SK-N-SH (cell line): ENCODE data around the gene FAM117B. TPM values are rescaled to one million over a fixed set of nuclear protein-coding genes. Genes with fewer than 3 reads are reported as not detected.

Source experiments
- CTCF ChIA-PET: fragments of 300-600, 350-600 bp; formaldehyde crosslinking; extraction: SDS; loops from one replicate; lab custom pipeline; 2021; lab: Yijun Ruan, JAX
- POLR2A ChIA-PET: fragments of 350-600 bp; sonication (Branson Sonifier 250); formaldehyde crosslinking; extraction: SDS; loops from one replicate; lab custom pipeline; 2020; ENCODE audit warnings: antibody characterized with exemption, inconsistent platforms; lab: Yijun Ruan, JAX
- DNase-seq: peaks from one replicate; pipeline ENCODE4 v3.0.0; 2012
- H2AFZ ChIP-seq: fragments of 200-600 bp; sonication (generic); 2 replicates; pipeline ENCODE4 v1.8.1; 2016; ENCODE audit warnings: antibody characterized with exemption, mild to moderate bottlenecking, low read depth
- H3F3A ChIP-seq: fragments of 200-600 bp; sonication (generic); replicated peaks from 2 replicates; pipeline ENCODE3; 2016; ENCODE audit warnings: antibody characterized with exemption, mild to moderate bottlenecking; ENCODE audit not compliant: insufficient read depth
- H3K27ac ChIP-seq, 2 experiments: fragments of 200-500 bp in 1 of 2; fragments of 200-600 bp in 1 of 2; sonication (Bioruptor generic) in 1 of 2; sonication (generic), shearing (Covaris generic) in 1 of 2; 2 replicates each; pipeline versions ENCODE4 v1.5.1 to v1.6.1; 2014 to 2016; ENCODE audit warnings: low read depth in 2 of 2, inconsistent platforms in 1 of 2, low read length in 1 of 2, mild to moderate bottlenecking in 1 of 2, mixed read lengths in 1 of 2
- H3K27me3 ChIP-seq: fragments of 200-600 bp; sonication (generic), shearing (Covaris generic); 2 replicates; pipeline ENCODE4 v1.6.1; 2016; ENCODE audit warnings: mixed run types; ENCODE audit not compliant: insufficient read depth
- H3K36me3 ChIP-seq, 2 experiments: fragments of 200-500 bp in 1 of 2; fragments of 200-600 bp in 1 of 2; sonication (Bioruptor generic) in 1 of 2; sonication (generic) in 1 of 2; replicated peaks in 1 of 2; 2 replicates each; pipeline versions ENCODE3 to v1.5.1; 2014 to 2016; ENCODE audit warnings: low read length in 1 of 2, mild to moderate bottlenecking in 1 of 2; ENCODE audit not compliant: insufficient read depth in 2 of 2, control insufficient read depth in 1 of 2
- H3K4me1 ChIP-seq, 2 experiments: fragments of 200-500 bp in 1 of 2; fragments of 200-600 bp in 1 of 2; sonication (Bioruptor generic) in 1 of 2; sonication (generic), shearing (Covaris generic) in 1 of 2; 2 replicates each; pipeline versions ENCODE4 v1.5.1 to v1.6.1; 2014 to 2016; ENCODE audit warnings: low read depth in 1 of 2, low read length in 1 of 2, mixed run types in 1 of 2; ENCODE audit not compliant: insufficient read depth in 2 of 2, control insufficient read depth in 1 of 2
- H3K4me2 ChIP-seq: fragments of 200-600 bp; sonication (generic), shearing (Covaris generic); 2 replicates; pipeline ENCODE4 v1.6.1; 2017; ENCODE audit warnings: mixed run types
- H3K4me3 ChIP-seq, 2 experiments: fragments of 200-500 bp in 1 of 2; fragments of 200-600 bp in 1 of 2; sonication (Bioruptor generic) in 1 of 2; sonication (generic), shearing (Covaris generic) in 1 of 2; 2 replicates each; pipeline versions ENCODE4 v1.5.1 to v1.8.1; 2014 to 2016; ENCODE audit warnings: low read depth in 2 of 2, inconsistent platforms in 1 of 2, low read length in 1 of 2, mild to moderate bottlenecking in 1 of 2, mixed read lengths in 1 of 2, moderate library complexity in 1 of 2
- H3K79me2 ChIP-seq: fragments of 200-600 bp; sonication (generic); 2 replicates; pipeline ENCODE4 v1.8.1; 2017; ENCODE audit warnings: mild to moderate bottlenecking; ENCODE audit not compliant: insufficient read depth
- H3K9ac ChIP-seq: fragments of 200-600 bp; sonication (generic); 2 replicates; pipeline ENCODE4 v1.6.1; 2017; ENCODE audit warnings: mixed run types
- H3K9me2 ChIP-seq: fragments of 200-600 bp; sonication (generic); 2 replicates; pipeline ENCODE4 v1.6.1; 2017; ENCODE audit warnings: mixed run types
- H3K9me3 ChIP-seq: fragments of 200-600 bp; sonication (generic); 2 replicates; pipeline ENCODE4 v1.6.1; 2017; ENCODE audit warnings: mixed run types, mild to moderate bottlenecking, moderate library complexity
- H4K20me1 ChIP-seq: fragments of 200-600 bp; sonication (generic); 2 replicates; pipeline ENCODE4 v1.6.1; 2017; ENCODE audit warnings: mild to moderate bottlenecking, mixed run types; ENCODE audit not compliant: insufficient read depth
- ELF1 ChIP-seq: IDR thresholded peaks from 2 replicates; pipeline ENCODE4 v1.4.0; 2012
- FOSL2 ChIP-seq: IDR thresholded peaks from 2 replicates; pipeline ENCODE4 v1.4.0; 2012; ENCODE audit warnings: low read depth, mild to moderate bottlenecking, moderate library complexity, borderline replicate concordance
- FOXJ3 ChIP-seq: sonication (generic); formaldehyde crosslinking; IDR thresholded peaks from 2 replicates; pipeline ENCODE4 v1.5.1; 2020; ENCODE audit warnings: mild to moderate bottlenecking, missing genetic modification reagents
- GABPA ChIP-seq: IDR thresholded peaks from 2 replicates; pipeline ENCODE4 v1.4.0; 2012; ENCODE audit warnings: low read depth, mild to moderate bottlenecking
- GATA2 ChIP-seq: sonication (generic); formaldehyde crosslinking; IDR thresholded peaks from 2 replicates; pipeline ENCODE4 v1.5.0; 2020; ENCODE audit warnings: mild to moderate bottlenecking, missing genetic modification reagents
- JUND ChIP-seq: IDR thresholded peaks from 2 replicates; pipeline ENCODE4 v1.4.0; 2012
- MEF2A ChIP-seq: IDR thresholded peaks from 2 replicates; pipeline ENCODE4 v1.4.0; 2012; ENCODE audit warnings: low read depth, borderline replicate concordance
- NFIC ChIP-seq: IDR thresholded peaks from 2 replicates; pipeline ENCODE4 v1.4.0; 2012; ENCODE audit warnings: borderline replicate concordance
- NRF1 ChIP-seq: IDR thresholded peaks from 2 replicates; pipeline ENCODE4 v1.6.1; 2012; ENCODE audit warnings: low read depth, mild to moderate bottlenecking, low read length
- RAD21 ChIP-seq: IDR thresholded peaks from 2 replicates; pipeline ENCODE4 v1.6.1; 2012; ENCODE audit warnings: mild to moderate bottlenecking, low read length
- SIN3A ChIP-seq: IDR thresholded peaks from 2 replicates; pipeline ENCODE4 v1.6.1; 2012; ENCODE audit warnings: low read depth, mild to moderate bottlenecking, low read length, moderate library complexity, borderline replicate concordance
- SMC3 ChIP-seq: IDR thresholded peaks from 2 replicates; pipeline ENCODE4 v1.6.1; 2012; ENCODE audit warnings: low read depth, low read length, improper control_type of control experiment
- TEAD4 ChIP-seq: IDR thresholded peaks from 2 replicates; pipeline ENCODE4 v1.4.0; 2012; ENCODE audit warnings: mild to moderate bottlenecking, borderline replicate concordance; ENCODE audit not compliant: insufficient read depth
- WGBS: methylation state at CpG from one replicate; pipeline ENCODE4 v1.1.6; 2017; ENCODE audit warnings: low lambda C conversion rate; 5-methylcytosine and 5-hydroxymethylcytosine counted together
- polyA plus RNA-seq, 3 experiments: library from polyadenylated mRNA; depleted of rRNA; stranded (reverse); fragments of >200 nt; gene quantifications; 2 replicates each; pipeline ENCODE4 v1.2.3, GENCODE V29; 2012
- TF ChIP-seq, protein P1 (sequence below): IDR thresholded peaks from 2 replicates; pipeline ENCODE4 v1.4.0; 2012; ENCODE audit warnings: low read depth, borderline replicate concordance
- TF ChIP-seq, protein P2 (sequence below): IDR thresholded peaks from 2 replicates; pipeline ENCODE4; 2012
- TF ChIP-seq, protein P3 (sequence below): fragments of 200-600 bp; sonication (generic); IDR thresholded peaks from 2 replicates; pipeline ENCODE4 v1.6.1; 2017; ENCODE audit warnings: antibody characterized with exemption, mild to moderate bottlenecking, moderate library complexity
- TF ChIP-seq, protein P4 (sequence below): IDR thresholded peaks from 2 replicates; pipeline ENCODE4 v1.4.0; 2012; ENCODE audit warnings: low read depth

FAM117B gene
- polyA plus RNA-seq, 1 of the 3 experiments (the other 2 are of a cell fraction) = 0.90 TPM

DNA sequence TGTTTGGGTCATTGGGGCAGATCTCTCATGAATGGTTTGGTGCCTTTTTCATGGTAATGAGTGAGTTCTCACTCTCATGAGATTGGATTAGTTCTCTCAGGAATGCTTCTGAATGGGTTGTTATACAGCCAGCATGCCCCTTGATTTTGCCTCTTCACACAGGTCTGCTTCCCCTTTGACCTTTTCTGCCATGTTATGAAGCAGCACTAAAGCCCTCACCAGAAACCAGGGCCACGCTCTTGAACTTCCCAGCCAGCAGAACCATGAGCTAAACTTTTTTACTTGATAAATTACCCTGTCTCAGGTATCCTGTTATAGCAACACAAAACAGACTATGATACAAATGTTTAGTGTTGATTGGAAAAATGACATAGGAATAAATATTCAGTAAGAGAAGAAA is 179.5 kb downstream of the FAM117B start:
- Histone ChIP-seq H2AFZ (no peak overlapping the region), H3K36me3 (peaks cover 0 to 18% of the 10 kb centered on the region in 2 experiments), H3K4me2 (no peak overlapping the region), H3K9ac (no peak overlapping the region), H3K79me2 (no peaks in the 10 kb centered on the region), H3K4me3 (no peak overlapping the region), H3K27me3 (no peaks in the 10 kb centered on the region), H3K9me2 (no peaks in the 10 kb centered on the region)
- 85% methylated on average over 1 of the region's 1 CpG for WGBS
- TF ChIP-seq MEF2A = no peak
- no peak for TF ChIP-seq TEAD4
- no peak for TF ChIP-seq JUND
- TF ChIP-seq, protein P1, sequence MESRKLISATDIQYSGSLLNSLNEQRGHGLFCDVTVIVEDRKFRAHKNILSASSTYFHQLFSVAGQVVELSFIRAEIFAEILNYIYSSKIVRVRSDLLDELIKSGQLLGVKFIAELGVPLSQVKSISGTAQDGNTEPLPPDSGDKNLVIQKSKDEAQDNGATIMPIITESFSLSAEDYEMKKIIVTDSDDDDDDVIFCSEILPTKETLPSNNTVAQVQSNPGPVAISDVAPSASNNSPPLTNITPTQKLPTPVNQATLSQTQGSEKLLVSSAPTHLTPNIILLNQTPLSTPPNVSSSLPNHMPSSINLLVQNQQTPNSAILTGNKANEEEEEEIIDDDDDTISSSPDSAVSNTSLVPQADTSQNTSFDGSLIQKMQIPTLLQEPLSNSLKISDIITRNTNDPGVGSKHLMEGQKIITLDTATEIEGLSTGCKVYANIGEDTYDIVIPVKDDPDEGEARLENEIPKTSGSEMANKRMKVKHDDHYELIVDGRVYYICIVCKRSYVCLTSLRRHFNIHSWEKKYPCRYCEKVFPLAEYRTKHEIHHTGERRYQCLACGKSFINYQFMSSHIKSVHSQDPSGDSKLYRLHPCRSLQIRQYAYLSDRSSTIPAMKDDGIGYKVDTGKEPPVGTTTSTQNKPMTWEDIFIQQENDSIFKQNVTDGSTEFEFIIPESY = no peak
- TF ChIP-seq NFIC = no peak
- TF ChIP-seq, protein P2, sequence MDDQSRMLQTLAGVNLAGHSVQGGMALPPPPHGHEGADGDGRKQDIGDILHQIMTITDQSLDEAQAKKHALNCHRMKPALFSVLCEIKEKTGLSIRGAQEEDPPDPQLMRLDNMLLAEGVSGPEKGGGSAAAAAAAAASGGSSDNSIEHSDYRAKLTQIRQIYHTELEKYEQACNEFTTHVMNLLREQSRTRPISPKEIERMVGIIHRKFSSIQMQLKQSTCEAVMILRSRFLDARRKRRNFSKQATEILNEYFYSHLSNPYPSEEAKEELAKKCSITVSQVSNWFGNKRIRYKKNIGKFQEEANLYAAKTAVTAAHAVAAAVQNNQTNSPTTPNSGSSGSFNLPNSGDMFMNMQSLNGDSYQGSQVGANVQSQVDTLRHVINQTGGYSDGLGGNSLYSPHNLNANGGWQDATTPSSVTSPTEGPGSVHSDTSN = no peak
- TF ChIP-seq GATA2 (CRISPR knock-in tag) = no peak
- TF ChIP-seq FOXJ3 (CRISPR knock-in tag) = no peak
- no peak for TF ChIP-seq SMC3
- TF ChIP-seq, protein P3, sequence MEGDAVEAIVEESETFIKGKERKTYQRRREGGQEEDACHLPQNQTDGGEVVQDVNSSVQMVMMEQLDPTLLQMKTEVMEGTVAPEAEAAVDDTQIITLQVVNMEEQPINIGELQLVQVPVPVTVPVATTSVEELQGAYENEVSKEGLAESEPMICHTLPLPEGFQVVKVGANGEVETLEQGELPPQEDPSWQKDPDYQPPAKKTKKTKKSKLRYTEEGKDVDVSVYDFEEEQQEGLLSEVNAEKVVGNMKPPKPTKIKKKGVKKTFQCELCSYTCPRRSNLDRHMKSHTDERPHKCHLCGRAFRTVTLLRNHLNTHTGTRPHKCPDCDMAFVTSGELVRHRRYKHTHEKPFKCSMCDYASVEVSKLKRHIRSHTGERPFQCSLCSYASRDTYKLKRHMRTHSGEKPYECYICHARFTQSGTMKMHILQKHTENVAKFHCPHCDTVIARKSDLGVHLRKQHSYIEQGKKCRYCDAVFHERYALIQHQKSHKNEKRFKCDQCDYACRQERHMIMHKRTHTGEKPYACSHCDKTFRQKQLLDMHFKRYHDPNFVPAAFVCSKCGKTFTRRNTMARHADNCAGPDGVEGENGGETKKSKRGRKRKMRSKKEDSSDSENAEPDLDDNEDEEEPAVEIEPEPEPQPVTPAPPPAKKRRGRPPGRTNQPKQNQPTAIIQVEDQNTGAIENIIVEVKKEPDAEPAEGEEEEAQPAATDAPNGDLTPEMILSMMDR = no peak
- TF ChIP-seq, protein P4, sequence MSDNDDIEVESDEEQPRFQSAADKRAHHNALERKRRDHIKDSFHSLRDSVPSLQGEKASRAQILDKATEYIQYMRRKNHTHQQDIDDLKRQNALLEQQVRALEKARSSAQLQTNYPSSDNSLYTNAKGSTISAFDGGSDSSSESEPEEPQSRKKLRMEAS = no peak
- no peak for TF ChIP-seq GABPA
- TF ChIP-seq RAD21 = no peak
- no peak for TF ChIP-seq SIN3A
- TF ChIP-seq NRF1 = no peak
- no peak for TF ChIP-seq FOSL2
- no peak for TF ChIP-seq ELF1
- TF ChIP-seq, all 33 proteins: peak for 0
- Histone ChIP-seq H3K9me3 (no peaks in the 10 kb centered on the region), H3F3A (no peaks in the 10 kb centered on the region), H3K4me1 (no peaks in the 10 kb centered on the region), H4K20me1 (no peaks in the 10 kb centered on the region), H3K27ac (no peak overlapping the region)
- DNase-seq = no peak
- ChIA-PET POLR2A (no interaction called here), CTCF (interaction anchor here (0.6 to 0.9 kb wide), 2 partner anchors 314 to 1001 kb away, joined by 3 read pairs; no protein-coding TSS in a partner anchor)
